Measurements from ENCODE around the gene FGF14. TPM values are rescaled to one million over a fixed set of nuclear protein-coding genes. Genes with fewer than 3 reads are reported as not detected.
"Not testable (repeated sequence)": the region's sequence is repeated elsewhere in the genome, so short reads cannot be mapped to it uniquely, and the experiment has no call there.

FGF14 gene
- total RNA-seq, 1 donor from 2014 or later, result 1.4 TPM

GRCh38 chr13:102012299-102013293, 389.3 kb downstream of the FGF14 start:
- Mint-ChIP-seq H3K4me3 (no peak overlapping the region), H3K9me3 (peaks cover 9% of the 10 kb centered on the region), H3K4me1 (peaks cover 3% of the 10 kb centered on the region), H3K27me3 (ENCODE audit: insufficient read depth, low read depth) (no peaks in the 10 kb centered on the region), H3K36me3 (no peaks in the 10 kb centered on the region), H3K27ac (no peak overlapping the region)
- Histone ChIP-seq H3K4me1 (no peaks in the 10 kb centered on the region), H3K79me2 (ENCODE audit: low read depth) (no peaks in the 10 kb centered on the region), H3K27ac (no peak overlapping the region), H2AFZ (replicated peaks) (no peak overlapping the region), H3K27me3 (no peaks in the 10 kb centered on the region), H3K4me3 (no peak overlapping the region), H4K20me1 (ENCODE audit: low read depth) (no peaks in the 10 kb centered on the region), H3K36me3 (no peaks in the 10 kb centered on the region), H3F3A (ENCODE audit: low read depth) (no peaks in the 10 kb centered on the region), H3K9me3 (ENCODE audit: low read depth) (peaks cover 7% of the 10 kb centered on the region), H3K4me2 (no peak overlapping the region), H3K9ac (no peak overlapping the region)
- no peak for TF ChIP-seq EZH2phosphoT487 (IDR thresholded peaks at IDR 0.05)
- no peak for DNase-seq (ENCODE audit: low spot score)

- not testable (repeated sequence) for H3K4me2 ChIP-seq; DNase-seq (ENCODE audit: low spot score); H3K9me3 ChIP-seq (ENCODE audit: low read depth); H3K4me1 ChIP-seq; H3K9ac ChIP-seq; H3K4me3 ChIP-seq; H3K9me3 Mint-ChIP-seq; H3K4me3 Mint-ChIP-seq; H3F3A ChIP-seq (ENCODE audit: low read depth); H3K27ac Mint-ChIP-seq; H3K27me3 ChIP-seq; H2AFZ ChIP-seq (replicated peaks); H3K79me2 ChIP-seq (ENCODE audit: low read depth); H3K27me3 Mint-ChIP-seq (ENCODE audit: insufficient read depth, low read depth); H3K4me1 Mint-ChIP-seq; H4K20me1 ChIP-seq (ENCODE audit: low read depth); H3K36me3 Mint-ChIP-seq; H3K27ac ChIP-seq; H3K36me3 ChIP-seq
These were observed 390.4 kb downstream of the FGF14 start for GRCh38 chr13:102011455-102011854.

GRCh38 chr13:102003848-102004570, 397.8 kb downstream of the FGF14 start:
- no peak overlapping the region for H3K4me3 ChIP-seq
- no peaks in the 10 kb centered on the region for H3F3A ChIP-seq (ENCODE audit: low read depth)
- no peaks in the 10 kb centered on the region for H3K79me2 ChIP-seq (ENCODE audit: low read depth)
- H3K27ac ChIP-seq, result no peak overlapping the region
- H4K20me1 ChIP-seq (ENCODE audit: low read depth), result no peaks in the 10 kb centered on the region
- Mint-ChIP-seq H3K27ac (no peak overlapping the region), H3K36me3 (no peaks in the 10 kb centered on the region), H3K9me3 (no peaks in the 10 kb centered on the region), H3K27me3 (ENCODE audit: insufficient read depth, low read depth) (no peaks in the 10 kb centered on the region), H3K4me1 (peaks cover 2% of the 10 kb centered on the region), H3K4me3 (no peak overlapping the region)
- no peaks in the 10 kb centered on the region for H3K27me3 ChIP-seq
- H2AFZ ChIP-seq (replicated peaks), result no peak overlapping the region
- TF ChIP-seq CTCF (IDR thresholded peaks at IDR 0.05) (no peak), EZH2phosphoT487 (IDR thresholded peaks at IDR 0.05) (no peak), EZH2 (IDR thresholded peaks at IDR 0.05) (no peak)
- H3K4me1 ChIP-seq, result no peaks in the 10 kb centered on the region
- no peak overlapping the region for H3K4me2 ChIP-seq
- no peak overlapping the region for H3K9ac ChIP-seq
- H3K36me3 ChIP-seq, result no peaks in the 10 kb centered on the region
- no peaks in the 10 kb centered on the region for H3K9me3 ChIP-seq (ENCODE audit: low read depth)
- DNase-seq (ENCODE audit: low spot score), result no peak

GRCh38 chr13:102002287-102002686, 399.6 kb downstream of the FGF14 start:
- Mint-ChIP-seq H3K27me3 (ENCODE audit: insufficient read depth, low read depth) (no peaks in the 10 kb centered on the region), H3K36me3 (no peaks in the 10 kb centered on the region), H3K9me3 (no peaks in the 10 kb centered on the region), H3K4me1 (peaks cover 2% of the 10 kb centered on the region), H3K27ac (no peak overlapping the region), H3K4me3 (no peak overlapping the region)
- no peak overlapping the region for H3K27ac ChIP-seq
- no peaks in the 10 kb centered on the region for H3K27me3 ChIP-seq
- H3K4me1 ChIP-seq, result no peaks in the 10 kb centered on the region
- DNase-seq (ENCODE audit: low spot score), result no peak
- no peak overlapping the region for H2AFZ ChIP-seq (replicated peaks)
- H3K9me3 ChIP-seq (ENCODE audit: low read depth), result no peaks in the 10 kb centered on the region
- no peaks in the 10 kb centered on the region for H4K20me1 ChIP-seq (ENCODE audit: low read depth)
- TF ChIP-seq CTCF (IDR thresholded peaks at IDR 0.05) (no peak), EZH2 (IDR thresholded peaks at IDR 0.05) (no peak), EZH2phosphoT487 (IDR thresholded peaks at IDR 0.05) (no peak)
- H3K36me3 ChIP-seq, result no peaks in the 10 kb centered on the region
- no peak overlapping the region for H3K9ac ChIP-seq
- H3K4me3 ChIP-seq, result no peak overlapping the region
- no peaks in the 10 kb centered on the region for H3F3A ChIP-seq (ENCODE audit: low read depth)
- no peaks in the 10 kb centered on the region for H3K79me2 ChIP-seq (ENCODE audit: low read depth)
- no peak overlapping the region for H3K4me2 ChIP-seq

Data from neural progenitor cell (in vitro differentiated cells).